ENCODE data around the gene GCN1.

GCN1 gene

GRCh38 chr12:120136093-120136770 is 58.3 kb downstream of the GCN1 start:
- no peak for DNase-seq

DNA sequence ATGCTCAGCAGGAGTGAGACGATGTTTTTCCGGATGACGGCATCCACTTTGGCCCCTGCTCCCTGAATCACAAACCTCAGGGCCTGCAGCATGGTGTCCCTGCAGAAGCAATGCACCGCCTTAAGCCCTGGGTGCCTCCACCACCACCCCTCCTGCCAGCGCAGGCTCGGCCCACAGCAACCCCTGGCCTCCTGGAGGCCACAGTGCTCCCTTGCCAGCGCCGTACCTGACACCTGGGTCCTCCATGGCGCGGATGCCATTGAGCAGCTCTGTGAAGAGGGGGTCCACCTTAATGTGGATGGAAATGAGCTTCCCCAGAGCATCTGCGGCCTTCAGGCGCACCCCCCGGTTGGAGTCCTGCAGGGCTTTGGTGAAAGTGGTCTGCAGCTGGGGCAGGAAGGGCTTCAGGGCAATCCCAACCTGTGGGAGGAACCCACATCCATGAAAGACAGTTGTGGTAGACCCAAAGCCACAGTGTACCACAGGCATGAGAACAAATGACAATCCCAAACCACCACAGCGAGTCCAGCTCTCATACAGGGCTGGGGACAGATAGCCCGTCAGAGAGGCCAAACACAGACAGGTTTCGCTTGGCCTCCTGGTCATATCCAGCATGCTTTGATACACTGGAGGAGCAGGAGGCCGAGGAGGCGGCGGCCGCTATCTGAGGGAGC is 60.1 kb downstream of the GCN1 start:
- no peak for DNase-seq

- DNase-seq = no peak
These were observed 61.6 kb downstream of the GCN1 start for GRCh38 chr12:120132863-120133385.

DNA sequence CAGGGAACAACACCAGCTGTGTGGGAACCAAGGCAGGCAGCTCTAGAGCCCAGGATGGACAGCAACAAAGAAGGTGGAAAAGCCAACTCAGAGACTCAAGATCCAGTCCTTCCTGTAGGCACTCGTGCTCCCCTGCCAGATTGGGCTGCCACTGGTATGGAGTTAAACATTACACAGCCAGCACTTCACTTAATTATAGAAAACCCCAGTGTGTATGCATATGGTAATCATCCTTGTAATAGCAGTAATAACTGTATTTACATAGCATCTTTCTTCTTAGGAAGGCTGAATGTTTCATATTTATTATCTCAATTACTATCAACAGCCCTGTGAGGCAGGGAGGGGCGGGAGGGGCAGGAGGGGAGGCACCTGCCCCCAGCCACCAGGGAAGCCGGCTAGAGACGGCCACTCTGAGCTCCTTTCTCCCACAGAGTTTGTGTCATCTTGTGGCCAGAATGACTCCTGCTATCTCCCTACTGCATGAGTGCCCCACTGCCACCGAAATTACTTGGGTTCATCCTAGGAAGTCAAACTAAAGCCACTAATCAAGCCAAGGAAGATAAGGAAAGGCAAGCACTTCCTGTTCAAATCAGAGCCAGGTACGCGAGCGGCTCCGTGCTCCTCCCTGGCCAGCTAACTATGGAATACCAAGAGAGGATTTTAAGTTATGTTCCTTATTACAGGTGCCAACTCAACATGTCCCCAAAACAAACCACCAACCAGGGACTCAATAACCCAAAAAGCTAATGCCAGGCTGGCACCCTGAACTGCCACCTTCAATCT is 62.3 kb downstream of the GCN1 start:
- no peak for DNase-seq

GRCh38 chr12:120131116-120131515 is 63.4 kb downstream of the GCN1 start:
- no peak for DNase-seq

- DNase-seq = no peak
These were observed 64.5 kb downstream of the GCN1 start for GRCh38 chr12:120130011-120130410.

DNA sequence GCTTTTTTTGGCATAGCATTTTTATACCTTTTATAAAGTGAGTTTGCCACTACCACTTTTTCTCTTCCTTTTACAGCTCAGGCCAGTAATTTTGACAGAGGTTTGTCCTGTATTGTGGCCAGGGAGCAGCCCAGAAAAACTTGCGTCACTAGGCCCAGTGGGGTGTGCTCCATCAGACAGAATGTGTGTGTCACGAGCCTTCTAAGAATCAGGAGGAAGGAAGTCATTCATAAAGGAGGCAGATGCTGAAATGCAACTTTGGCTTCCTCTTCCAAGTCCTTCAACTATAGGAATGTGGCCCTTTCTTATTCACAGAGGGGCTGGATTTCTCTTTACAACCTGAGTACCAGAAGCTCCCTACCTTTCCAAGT is 67.9 kb downstream of the GCN1 start:
- DNase-seq = peak; percentile 9

DNA sequence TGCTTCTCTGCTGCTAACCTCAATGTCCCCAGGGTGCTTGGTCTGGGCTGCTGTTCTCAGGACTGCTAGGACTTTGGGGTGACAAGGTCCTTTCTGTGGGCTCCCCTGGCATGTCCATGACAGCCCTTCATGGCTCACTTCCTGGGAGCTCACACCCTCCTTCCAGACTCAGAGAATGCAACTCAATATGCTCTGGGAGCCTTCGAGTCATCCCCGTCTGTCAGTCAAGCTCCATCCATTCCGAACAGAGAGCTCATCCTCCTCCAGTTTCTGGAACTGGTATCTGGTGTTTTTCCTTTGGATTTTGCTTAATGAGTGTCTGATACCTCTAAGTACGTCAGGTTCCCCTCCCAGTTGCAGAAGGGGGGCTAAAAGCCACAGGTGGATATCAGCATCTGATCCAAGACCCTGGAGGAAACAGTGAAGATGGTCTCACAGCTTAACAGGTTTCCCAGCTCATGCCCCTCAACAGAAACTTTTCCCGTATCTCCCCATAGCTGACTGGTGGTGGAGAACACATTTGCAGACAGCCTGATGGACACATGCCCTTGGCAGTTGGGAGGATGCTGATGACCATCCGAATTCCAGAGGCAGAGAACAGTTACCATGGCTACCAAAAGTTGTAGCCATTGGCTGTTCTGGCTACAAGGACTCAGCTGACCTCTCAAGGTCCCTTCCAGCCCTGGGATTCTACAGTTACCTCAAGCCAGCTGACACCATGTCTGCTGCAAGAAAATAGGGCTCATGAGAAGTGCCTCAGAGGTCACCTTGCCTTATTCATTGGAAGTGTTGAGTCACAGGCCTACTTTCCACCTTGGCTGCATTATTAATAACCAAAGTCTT is 68.5 kb downstream of the GCN1 start:
- DNase-seq = no peak

GRCh38 chr12:120125029-120125428 is 69.5 kb downstream of the GCN1 start:
- DNase-seq = no peak

GRCh38 chr12:120121766-120122293 is 72.7 kb downstream of the GCN1 start:
- no peak for DNase-seq

DNA sequence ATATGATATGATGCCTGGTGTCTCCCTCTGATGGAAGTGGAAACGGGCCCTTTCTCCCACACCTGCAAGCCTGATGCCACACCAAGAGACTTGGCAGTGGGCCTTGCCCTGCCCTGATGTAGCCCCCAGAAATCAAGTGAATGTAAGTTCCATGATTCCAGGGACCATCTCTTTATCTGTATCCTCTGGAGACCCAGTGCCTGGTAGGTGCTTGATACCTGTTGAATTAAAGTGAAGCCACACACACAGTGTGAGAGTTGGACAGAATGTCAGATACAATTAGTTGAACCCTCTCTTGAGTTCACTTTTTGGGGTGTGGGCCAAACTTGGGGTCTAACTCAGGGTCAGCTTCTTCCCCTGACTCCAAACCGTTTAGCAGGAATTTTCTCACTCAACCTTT is 73.2 kb downstream of the GCN1 start:
- no peak for DNase-seq

DNA sequence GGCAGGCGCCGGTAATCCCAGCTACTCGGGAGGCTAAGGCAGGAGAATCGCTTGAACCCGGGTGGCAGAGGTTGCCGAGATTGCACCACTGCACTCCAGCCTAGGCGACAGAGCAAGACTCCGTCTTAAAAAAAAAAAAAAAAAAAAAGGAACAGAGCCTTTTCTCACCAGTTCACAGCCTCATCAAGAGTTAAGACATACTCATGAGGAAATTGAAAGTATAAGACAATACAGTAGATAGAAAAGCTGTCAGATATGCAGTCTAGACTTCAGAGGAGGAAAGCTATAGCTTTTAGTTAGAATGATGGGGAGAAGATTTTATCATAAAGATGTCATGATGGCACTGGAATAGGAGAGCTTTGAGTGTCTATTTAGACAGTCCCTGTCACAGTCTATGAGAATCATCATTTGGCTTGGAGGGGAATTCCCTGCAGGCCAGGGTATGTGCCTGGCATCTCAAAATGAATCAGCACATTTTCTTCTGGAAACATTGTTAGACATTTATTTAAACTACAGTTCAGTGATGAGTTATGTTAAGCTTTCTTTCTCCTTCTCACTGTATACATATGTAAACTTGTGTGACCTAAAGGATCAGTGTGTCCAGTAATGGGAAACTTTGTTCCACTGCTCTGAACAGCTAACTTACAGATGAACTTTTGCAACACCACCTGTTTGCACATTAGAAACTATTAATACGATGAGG is 75.1 kb downstream of the GCN1 start:
- DNase-seq = no peak

GRCh38 chr12:120118321-120119061 is 76.0 kb downstream of the GCN1 start:
- no peak for DNase-seq

- DNase-seq = no peak
These were observed 76.6 kb downstream of the GCN1 start for GRCh38 chr12:120117961-120118320.

DNA sequence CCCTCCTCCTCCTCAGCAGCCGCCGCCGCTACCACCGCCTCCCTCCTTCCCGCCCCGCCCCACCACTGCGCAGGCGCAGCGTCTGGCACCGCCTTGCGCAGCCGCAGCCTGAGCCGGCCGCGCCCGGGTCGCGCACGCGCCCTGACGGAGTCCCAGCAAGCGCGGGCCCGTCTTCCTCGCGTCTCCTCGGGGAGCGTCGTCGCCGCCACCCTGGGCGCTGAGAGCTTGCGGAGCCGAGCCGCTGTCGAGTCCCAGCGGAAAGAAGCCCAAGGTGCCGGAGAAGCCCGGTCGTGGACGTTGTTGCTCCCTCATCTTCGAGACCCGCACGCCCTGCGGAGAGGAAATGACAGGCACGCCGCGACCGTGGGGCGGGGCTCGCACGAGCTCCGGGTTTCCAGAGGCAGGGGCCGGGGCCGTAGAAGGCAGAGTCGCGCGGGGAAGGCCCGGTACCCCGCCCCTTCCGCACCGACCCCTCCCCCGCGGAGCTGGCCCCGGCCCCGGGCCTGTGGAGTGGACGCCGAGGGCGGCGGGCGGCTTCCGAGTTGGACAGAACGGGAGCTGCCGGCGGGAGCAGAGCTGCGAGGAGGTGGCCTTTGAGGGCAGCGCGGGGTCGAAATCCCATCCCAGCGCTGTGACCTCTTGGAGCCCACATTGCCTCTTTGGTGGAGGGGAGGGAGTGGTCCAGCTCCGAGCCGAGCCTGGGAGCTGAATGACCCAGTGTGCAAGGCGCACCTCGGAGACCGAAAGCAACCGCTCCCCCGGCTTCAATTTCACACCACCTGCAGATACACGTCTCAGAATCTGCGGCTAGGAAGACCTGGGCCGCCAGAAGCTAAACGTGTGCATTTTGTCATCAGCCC is 77.5 kb downstream of the GCN1 start:
- DNase-seq = peak; percentile 81

GRCh38 chr12:120116441-120116791 is 78.1 kb downstream of the GCN1 start, which contains the start of gene RAB35:
RAB35 (minus strand) TSS chr12:120116753; CDS start chr12:120116650, 103 bp downstream.
- DNase-seq = no peak

DNA sequence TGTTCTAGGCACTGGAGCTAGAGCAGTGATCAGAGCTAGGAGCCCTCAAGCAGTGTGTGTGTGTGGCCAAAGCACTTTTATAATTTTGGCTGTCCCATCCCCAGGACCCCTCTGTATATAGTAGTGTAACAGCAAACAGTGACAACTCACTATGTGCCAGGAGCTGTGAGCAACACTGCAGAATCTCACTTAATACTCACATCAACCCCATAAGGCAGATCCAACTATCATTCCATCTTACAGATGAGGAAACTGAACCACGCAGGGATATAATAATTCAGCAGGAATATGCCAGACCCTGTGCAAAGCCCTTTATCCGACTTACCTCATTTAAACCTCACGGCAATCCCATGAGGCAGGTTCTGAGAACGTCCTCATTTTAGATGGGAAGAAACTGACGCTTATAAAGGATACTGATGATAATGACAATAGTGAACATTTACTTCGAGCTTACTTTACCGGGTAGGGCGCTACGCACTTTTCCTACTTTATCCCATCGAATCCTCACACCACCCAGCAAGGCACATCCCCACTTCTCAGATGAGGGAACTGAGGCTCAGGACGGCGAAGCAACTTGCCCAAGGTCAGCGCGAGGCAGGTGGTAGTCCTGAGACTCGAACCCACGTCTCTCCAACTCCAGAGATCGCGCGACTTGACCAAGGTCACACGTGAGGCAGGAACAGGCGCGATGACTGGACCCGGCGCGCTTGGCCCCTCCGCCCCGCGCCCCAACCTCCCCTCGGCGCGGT is 78.6 kb downstream of the GCN1 start:
- DNase-seq = peak; percentile 30

DNA sequence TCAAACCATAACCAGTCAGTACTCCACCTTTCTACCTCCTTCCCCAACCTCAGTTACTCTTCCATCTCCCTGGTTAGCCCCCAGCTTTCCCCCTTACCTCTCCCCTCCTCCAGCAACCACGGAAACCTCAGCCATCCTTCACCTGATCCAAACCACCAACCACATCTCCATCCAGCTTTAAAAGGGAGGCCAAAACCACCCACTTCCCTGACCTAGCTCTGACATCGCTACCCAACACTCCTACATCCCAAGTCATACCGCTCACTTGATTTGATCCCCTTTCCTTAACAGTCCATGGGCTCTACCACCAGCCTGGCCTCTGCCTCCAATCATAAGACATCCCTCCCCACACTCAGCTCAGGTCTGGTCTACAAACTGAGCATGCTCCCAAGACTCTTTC is 79.4 kb downstream of the GCN1 start:
- no peak for DNase-seq
